ENCODE measurements around the gene ZNF189.
"Not testable (repeated sequence)": the region's sequence is repeated elsewhere in the genome, so short reads cannot be mapped to it uniquely, and the experiment has no call there.

The ZNF189 gene

DNA sequence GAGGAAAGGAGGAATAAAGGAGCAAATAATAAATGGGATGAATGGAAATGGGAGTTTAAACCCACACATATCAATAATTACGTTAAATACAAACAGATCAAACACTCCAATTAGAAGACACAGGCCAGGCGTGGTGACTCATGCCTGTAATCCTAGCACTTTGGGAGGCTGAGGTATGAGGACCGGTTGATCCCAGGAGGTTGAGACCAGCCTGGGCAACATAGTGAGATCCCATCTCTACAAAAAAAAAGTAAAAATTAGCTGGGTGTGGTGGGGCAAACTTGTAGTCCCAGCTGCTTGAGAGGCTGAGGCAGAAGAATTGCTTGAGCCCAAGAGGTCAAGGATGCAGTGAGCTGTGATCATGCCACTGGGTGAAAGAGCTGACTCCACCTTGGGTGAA is 17.5 kb upstream of the ZNF189 start:
- DNase-seq, result no peak

DNA sequence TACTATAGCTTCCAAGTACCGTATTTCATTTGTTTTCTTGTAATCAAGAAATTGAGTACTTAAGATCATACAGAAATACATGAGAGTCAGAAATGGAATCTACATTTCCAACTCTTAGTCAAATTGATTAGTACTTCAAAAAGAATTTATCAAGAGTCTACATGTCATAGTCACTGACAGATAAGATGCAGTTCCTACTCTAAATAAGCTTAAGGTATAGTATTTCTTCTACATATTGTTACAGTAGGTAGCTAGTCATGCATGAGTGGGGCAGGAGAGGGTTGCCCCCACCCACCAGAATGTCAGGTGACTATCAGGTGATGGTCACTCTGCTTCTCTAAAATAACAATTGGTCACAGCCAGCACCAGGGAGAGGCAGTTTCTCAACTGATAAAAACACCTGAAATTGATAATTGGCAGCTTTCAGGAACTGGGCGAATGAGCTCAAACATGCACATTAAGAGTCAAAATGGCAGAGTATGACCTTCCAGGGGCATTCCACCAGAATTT is 16.8 kb upstream of the ZNF189 start:
- no peak for DNase-seq

- no peak for DNase-seq
These were observed 15.3 kb upstream of the ZNF189 start for GRCh38 chr9:101383361-101383760.

DNA sequence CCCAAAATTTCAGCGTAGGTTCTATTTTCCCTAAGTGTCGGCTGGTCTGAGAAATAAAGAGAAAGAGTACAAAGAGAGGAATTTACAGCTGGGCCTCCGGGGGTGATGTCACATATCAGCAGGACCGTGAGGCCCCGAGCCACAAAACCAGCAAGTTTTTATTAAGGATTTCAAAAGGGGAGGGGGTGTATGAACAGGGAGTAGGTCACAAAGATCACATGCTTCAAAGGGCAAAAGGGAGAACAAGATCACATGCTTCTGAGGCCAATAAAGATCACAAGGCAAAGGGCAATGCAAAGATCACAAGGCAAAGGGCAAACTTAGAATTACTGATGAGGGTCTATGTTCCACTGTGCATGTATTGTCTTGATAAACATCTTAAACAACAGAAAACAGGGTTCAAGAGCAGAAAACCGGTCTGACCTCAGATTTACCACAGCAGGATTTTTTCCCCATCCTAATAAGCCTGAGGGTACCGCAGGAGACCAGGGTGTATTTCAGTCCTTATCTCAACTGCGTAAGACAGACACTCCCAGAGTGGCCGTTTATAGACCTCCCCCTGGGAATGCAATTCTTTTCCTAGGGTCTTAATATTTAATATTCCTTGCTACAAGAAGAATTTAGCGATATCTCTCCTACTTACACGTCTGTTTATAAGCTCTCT is 13.6 kb upstream of the ZNF189 start, which contains the start of gene BAAT:
TSS of gene BAAT (minus strand) at position 134 of the 664 bp plus-strand sequence. CDS start 13,602 bp downstream, outside the sequence.
- DNase-seq, result not testable (repeated sequence)

GRCh38 chr9:101387871-101388506 is 10.7 kb upstream of the ZNF189 start:
- DNase-seq, result peak; percentile 58

DNA sequence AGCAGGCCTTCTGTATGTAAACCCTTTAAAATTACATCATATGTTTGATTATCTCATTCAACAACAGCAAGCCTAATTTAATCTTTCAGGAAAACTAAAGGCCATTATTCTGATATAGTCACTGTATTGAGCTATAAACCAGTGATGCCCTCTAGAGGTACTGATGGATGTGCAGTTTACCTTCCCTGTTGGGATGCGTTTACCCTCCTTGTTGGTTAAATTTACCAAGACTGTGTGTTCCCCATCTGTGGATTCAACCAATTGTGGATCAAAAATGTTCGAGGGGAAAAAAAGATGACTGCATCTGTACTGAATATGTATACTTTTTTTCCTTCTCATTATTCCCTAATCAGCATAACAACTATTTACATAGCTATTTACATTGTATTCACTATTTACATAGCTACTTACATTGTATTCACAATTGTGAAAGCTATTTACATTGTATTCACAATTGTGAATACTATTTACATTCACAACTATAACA is 10.1 kb upstream of the ZNF189 start:
- DNase-seq, result peak; percentile 36

GRCh38 chr9:101393135-101393534 is 5.5 kb upstream of the ZNF189 start:
- DNase-seq, result no peak

DNA sequence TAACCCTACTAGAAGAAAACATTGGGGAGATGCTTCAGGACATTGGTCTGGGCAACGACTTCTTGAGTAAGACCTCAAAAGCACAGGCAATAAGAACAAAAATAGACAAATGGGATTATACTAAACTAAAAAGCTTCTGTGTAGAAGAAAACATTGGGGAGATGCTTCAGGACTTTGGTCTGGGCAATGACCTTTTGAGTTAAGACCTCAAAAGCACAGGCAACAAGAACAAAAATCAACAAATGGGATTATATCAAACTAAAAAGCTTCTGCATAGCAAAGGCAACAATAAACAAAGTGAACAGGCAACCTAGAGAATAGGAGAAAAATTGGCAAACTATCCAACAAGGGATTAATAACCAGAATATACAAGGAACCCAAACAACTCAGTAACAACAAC is 4.0 kb upstream of the ZNF189 start:
- DNase-seq, result no peak

GRCh38 chr9:101397746-101398067 is 944 bp upstream of the ZNF189 start:
- no peak for DNase-seq

DNA sequence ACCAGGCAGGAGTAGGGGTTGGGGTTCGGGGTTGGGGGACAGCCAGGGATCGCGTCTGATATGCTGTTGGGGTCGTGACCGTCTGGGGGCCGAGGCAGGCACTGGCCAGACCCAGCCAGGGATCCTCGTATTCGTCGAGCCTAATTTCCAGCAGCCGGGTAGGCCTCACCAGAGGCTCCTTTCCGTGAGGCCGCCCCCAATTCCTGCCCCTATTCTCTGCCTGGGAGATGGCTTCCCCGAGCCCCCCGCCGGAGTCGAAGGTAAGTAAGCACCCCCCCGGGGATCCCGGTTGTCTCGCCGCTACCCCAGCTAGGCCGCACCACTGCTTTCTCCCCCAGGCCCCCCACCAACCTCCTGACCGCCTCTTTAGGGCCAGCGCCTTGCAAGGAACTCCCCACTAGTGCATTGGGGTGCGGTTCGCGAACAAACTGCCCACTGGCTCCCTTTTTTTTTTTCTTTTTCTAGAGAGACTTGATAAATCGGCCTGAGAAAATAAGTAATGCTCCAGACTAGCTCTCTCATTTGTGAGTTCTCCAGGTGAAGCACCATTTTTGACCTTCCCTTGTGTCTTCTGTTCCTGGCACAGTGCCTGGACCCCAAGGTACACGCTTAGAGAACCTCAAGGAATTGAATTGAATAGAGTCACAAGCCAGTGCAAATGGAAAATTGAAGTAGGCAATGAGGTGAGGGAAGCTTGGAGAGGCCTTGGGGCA is 435 bp downstream of the ZNF189 start:
- no peak for DNase-seq

GRCh38 chr9:101399643-101399970 is 956 bp downstream of the ZNF189 start:
- no peak for DNase-seq

GRCh38 chr9:101400120-101400519 is 1.5 kb downstream of the ZNF189 start:
- DNase-seq, result no peak

DNA sequence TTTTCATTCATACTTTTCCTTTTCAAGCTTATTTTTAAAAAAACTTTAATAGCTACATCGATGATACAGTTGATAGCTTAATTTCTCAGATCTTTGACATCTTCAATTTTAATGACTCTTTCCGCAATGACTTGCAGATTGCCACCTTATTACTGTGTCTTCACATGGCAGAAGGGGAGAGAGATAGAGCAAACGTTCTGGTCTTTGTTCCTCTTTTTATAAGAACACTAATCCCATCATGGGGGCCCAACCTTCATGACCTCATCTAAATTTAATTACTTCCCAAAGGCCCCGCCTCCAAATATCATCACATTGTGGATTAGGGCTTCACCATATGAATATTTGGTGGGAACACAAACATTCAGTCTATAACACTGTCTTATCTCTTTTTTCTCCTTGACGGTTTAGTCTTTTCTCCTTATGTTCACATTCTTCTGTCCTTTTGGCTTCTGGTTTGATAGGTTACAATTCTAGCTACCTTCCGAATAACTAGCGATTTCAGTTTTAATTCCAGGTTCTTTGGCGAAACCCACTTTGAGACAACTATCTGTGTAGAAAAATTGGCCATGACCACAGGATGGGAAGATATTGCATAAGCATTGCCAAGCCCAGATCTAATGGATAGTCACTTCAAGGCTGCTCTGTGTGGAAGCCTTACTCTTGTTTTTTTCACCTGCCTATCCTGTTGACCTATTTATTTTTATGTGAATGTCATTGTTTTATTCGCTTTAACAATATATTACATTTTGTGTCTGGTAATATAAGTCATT is 5.0 kb downstream of the ZNF189 start:
- no peak for DNase-seq

DNA sequence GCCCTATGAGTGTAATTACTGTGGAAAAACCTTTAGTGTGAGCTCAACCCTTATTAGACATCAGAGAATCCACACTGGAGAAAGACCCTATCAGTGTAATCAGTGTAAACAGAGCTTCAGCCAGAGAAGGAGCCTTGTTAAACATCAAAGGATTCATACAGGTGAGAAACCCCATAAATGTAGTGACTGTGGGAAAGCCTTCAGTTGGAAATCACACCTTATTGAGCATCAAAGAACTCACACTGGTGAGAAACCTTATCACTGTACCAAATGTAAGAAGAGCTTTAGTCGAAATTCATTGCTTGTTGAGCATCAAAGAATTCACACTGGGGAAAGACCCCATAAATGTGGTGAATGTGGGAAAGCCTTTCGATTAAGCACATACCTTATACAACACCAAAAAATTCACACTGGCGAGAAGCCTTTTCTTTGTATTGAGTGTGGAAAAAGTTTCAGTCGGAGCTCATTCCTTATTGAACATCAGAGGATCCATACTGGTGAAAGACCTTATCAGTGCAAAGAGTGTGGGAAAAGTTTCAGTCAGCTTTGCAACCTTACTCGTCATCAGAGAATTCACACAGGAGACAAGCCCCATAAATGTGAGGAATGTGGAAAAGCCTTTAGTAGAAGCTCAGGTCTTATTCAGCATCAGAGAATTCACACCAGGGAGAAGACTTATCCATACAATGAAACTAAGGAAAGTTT is 9.9 kb downstream of the ZNF189 start:
- no peak for DNase-seq

DNA sequence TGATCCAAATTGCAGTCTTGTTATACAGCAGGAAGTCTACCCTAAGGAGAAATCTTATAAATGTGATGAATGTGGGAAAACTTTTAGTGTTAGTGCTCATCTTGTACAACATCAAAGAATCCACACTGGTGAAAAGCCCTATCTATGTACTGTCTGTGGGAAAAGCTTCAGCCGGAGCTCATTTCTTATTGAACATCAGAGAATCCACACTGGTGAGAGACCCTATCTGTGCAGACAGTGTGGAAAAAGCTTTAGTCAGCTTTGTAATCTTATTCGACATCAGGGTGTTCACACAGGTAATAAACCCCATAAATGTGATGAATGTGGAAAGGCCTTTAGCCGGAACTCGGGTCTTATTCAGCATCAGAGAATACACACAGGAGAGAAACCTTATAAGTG is 10.4 kb downstream of the ZNF189 start:
- DNase-seq, result no peak

DNA sequence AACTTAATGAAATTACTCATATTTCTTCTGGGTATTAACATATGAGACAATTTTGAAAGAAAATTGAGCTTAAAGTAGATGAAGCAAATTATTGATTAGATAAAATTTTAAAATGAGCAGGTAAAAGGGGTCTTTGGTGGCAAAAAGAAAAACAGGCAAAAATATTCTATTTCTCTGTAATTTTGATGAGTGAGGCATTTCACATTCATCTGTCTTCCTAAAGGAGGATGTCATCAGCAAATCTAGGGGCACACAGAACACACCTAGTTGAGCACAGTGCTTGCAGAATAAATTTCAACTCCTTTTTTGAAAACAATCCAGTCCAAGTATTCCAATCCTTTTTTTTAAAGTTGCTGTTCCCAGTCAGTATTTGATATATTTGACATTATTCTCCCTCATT is 16.2 kb downstream of the ZNF189 start:
- DNase-seq, result no peak

- no peak for DNase-seq
These were observed 16.9 kb downstream of the ZNF189 start for GRCh38 chr9:101415578-101415977.

DNA sequence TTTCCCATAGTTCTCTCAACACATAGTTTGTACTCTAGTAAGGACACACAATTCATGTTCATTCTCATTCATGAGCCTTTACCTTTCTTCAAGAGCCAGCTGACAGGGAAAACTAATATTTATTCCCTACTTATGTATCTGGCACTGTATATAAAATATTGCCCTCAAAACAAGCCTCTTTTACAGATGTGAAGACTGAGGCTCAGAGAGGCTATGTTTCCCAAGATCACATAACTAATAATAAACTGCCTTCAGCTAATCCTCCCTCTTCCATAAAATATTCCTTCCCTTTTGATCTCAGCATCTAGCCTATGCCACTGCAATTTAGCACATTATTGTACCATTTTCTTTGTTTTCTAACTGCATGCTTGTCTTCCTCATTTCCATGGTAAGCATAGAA is 18.7 kb downstream of the ZNF189 start:
- DNase-seq, result no peak

- DNase-seq, result no peak
These were observed 19.3 kb downstream of the ZNF189 start for GRCh38 chr9:101417977-101418376.

DNA sequence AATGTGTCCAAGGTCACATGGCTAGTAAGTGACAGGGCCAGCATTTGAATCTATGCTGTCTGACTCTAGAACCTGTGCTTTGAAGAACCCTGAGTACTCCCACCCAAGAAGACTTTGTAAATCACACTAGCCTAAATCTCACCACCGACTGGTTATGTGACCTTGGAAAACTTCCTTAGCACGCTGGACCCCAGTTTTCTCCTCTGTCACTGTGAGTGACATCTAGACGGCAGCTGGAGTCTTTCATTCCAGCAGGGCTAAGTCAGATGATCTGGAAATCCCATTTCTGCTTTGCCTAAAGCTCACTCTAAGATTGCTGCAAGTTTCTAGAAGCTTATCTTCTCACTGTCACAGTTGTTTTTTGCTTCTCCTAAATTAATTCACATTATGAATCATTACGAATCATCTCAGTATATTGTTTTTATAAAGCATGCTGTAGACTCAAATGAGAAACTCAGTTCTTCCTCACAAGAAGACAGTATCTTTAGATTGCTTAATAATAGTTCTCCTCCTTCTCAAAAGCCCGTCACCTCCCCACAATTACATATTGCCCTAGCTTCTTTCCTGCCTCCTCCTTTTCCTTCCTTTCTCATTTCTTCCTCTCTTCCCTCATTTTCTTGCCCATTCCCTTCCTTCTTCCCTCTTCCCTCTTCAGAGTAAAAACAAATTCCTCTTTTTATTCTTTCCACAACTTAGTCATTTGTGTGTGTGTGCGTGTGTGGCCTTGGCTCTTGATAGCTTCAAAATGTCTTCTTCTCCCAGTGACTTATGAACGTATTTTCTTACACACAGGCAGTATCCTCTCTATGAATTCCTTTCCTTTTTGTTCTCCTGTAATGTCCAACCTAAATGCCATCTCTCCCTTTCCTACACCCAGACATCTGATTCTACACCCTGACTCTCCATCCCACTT is 20.1 kb downstream of the ZNF189 start:
- DNase-seq, result no peak

DNA sequence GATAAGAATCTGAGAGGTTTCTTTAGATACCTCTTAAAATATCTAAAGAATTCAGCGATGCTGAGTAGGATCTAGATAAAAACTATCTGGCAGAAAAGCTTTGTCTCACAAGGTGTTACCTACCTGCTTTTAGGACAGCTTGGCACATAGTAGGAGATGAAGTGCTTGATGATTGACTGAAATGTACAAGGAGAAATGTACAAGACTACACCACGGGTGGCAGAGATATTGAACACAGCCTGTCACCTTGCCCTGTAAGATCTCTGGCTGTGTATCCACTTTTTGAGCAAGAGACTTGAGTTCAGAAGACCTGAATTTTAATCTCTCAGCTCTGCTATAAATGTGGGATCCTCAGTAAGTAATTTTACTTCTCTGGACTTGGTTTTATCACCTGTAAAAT is 21.2 kb downstream of the ZNF189 start:
- no peak for DNase-seq

- DNase-seq, result no peak
These were observed 23.0 kb downstream of the ZNF189 start for GRCh38 chr9:101421653-101422065.

Data from NCI-H1436 (cell line).